ENCODE measurements around the gene TSACC.
A peak's percentile ranks its signal among the peaks of the same experiment; 100 is the strongest.

DNA sequence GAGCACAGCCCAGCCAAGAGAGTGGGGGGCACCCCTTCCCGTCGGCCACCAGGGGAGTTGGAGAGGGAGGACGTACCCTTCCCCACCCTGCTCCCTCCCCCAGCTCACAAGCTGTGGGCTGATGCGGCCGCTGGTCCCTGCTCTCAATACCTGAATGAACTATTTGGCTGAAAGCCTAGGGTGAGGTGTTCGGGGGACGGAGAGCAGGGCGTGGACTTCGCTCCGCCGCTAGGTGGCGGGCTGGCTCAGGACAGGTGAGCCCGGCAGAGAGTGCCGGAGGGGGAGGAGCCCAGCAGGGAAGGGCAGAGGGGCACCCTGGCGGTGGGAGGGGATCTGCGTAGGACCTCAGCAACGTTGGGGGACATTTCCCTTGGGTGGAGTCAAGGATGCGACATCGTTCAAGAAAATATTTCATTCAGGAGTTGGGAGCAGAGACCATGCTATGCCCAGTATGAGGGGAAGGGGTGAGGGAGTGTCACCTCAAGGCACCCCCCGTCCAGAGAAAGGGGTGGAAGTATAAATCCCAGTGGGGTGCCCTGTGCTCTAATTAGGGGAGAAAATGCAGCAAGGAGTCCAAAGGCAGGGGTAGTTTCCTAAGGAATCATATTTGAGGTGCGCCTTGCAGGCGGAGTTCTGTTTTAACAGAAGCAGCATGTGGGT, 18.7 kb downstream of the TSACC start:
- TF ChIP-seq, protein P1, sequence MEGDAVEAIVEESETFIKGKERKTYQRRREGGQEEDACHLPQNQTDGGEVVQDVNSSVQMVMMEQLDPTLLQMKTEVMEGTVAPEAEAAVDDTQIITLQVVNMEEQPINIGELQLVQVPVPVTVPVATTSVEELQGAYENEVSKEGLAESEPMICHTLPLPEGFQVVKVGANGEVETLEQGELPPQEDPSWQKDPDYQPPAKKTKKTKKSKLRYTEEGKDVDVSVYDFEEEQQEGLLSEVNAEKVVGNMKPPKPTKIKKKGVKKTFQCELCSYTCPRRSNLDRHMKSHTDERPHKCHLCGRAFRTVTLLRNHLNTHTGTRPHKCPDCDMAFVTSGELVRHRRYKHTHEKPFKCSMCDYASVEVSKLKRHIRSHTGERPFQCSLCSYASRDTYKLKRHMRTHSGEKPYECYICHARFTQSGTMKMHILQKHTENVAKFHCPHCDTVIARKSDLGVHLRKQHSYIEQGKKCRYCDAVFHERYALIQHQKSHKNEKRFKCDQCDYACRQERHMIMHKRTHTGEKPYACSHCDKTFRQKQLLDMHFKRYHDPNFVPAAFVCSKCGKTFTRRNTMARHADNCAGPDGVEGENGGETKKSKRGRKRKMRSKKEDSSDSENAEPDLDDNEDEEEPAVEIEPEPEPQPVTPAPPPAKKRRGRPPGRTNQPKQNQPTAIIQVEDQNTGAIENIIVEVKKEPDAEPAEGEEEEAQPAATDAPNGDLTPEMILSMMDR (IDR thresholded peaks at IDR 0.05): peak; percentile 99
- TF ChIP-seq EZH2 (IDR thresholded peaks at IDR 0.05; ENCODE audit: borderline replicate concordance, insufficient read depth, low read depth, low read length, poor library complexity, severe bottlenecking): no peak

All from B cell (primary cell).